IPS-11a (cell line): ENCODE data around the gene BPGM.

Experiments used
- H3K4me3 ChIP-seq: one replicate; pipeline ENCODE4 v1.5.1; 2013; ENCODE audit warnings: low read depth, low read length, control low read depth

BPGM gene

GRCh38 chr7:134646425-134647305, at the start of gene BPGM:
TSS of gene BPGM (plus strand) at chr7:134646853. CDS start at chr7:134661508, 14,655 bp downstream.
- H3K4me3 ChIP-seq, result peak within 1 kb of the TSS; percentile 79

DNA sequence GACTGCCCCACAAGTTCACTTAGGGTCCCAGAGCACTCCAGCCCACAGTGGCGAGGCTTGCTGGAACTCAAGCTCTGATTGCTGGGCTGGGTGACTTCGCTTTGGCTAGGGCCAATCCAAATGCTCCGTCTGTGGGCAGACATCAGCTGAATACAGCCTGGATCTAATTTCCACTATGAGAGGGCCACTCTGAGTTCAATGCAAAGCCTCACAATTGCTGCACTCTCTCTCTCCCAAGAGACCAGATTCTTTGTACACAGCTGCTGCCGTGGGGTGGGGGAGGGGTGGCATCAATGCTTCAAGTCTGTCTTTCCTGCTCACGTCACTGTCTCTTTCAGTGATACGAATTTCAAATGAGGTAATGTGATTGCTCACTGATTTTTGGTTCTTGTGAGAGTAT, 47.3 kb upstream of the BPGM start:
- no peak overlapping the region for H3K4me3 ChIP-seq

DNA sequence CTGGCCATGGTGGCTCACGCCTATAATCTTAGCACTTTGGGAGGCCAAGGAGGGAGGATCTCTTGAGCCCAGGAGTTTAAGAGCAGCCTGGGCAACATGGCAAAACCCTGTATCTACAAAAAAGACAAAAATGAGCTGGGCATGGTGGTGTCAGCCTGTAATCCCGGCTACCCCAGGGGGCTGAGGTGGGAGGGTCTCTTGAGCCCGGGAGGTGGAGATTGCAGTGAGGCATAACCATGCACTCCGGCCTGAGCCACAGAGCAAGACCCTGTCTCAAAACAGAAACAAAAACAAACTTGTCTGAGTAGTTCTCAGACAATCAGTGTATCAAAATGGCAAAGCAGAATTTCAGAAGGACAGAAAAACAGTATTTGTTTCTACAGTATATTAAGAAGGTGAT, 45.2 kb upstream of the BPGM start:
- no peak overlapping the region for H3K4me3 ChIP-seq

- no peak overlapping the region for H3K4me3 ChIP-seq
These were observed 43.7 kb upstream of the BPGM start for GRCh38 chr7:134602881-134603451.

GRCh38 chr7:134605978-134606923, 40.4 kb upstream of the BPGM start:
- H3K4me3 ChIP-seq, result no peak overlapping the region

DNA sequence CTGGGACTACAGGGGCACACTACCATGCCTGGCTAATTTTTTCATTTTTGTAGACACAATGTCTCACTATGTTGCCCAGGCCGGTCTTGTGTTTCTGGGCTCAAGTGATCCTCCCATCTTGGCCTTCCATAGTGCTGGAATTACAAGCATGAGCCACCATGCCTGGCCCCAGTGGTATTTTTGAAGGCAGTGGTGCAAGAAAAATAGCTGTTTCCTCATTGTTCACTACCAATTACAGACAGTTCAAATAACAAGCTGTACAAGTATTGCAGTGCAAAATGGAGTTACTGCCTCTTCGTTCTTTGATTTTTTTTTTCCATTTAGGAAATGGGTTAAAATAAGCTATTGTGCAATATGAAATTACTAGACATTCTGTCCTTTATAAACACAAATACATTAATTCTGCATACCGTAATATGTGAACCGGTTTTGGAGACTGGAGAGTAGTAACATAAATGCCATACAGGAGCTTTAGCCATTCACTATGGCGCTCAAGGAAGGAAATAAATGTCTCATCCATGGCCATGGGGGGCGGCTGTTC, 35.0 kb upstream of the BPGM start:
- H3K4me3 ChIP-seq, result no peak overlapping the region

DNA sequence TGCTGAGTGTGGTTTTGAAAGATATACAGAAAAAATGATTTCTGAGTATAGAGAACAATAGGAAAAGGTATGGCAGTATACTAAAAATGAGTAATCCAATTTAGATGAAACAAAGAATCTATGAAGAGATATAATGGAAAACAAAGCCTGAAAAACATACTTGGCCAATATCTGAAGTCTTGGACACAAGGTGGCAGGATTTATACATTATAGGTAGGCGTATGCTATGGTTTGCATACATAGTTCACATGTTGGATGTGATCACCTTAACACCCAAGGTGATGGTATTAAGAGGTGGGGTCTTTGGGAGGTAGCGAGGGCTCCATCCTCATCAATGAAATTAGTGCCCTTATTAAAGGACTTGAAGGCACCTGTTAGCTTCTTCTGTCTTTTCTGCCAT, 34.5 kb upstream of the BPGM start:
- no peak overlapping the region for H3K4me3 ChIP-seq

DNA sequence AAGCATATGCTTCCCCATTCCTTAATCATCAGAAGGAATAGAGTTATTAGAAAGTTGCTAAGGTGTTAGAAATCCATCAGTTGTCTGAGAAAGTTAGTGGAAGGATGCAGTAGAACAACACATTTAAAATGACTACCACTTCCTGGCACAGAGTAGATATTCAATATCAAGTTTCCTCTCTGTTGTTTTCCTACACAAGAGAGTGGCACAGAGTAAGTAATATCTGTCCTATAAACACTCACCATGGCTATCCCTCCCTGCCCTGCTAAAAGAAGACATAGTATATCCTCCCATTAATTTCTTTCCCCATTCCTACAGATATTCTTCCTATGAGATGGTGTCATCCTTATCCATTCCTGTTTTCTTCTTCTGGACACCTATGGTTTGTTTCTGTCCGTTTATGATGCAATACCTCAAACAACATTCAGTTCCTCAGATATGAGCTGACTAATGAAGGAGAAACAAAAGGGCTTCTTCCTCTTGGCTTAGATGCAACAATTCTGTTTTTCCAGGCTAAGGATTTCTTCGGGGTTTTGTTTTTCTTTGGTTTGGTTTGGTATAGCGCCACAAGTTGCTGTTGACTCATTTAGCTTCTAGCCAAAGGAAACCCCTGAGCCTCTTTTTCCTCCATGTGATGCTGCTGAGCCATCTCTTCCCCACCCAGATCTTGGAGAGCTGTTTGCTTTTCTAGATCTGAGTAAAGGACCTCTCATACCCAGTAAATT, 32.9 kb upstream of the BPGM start:
- no peak overlapping the region for H3K4me3 ChIP-seq

DNA sequence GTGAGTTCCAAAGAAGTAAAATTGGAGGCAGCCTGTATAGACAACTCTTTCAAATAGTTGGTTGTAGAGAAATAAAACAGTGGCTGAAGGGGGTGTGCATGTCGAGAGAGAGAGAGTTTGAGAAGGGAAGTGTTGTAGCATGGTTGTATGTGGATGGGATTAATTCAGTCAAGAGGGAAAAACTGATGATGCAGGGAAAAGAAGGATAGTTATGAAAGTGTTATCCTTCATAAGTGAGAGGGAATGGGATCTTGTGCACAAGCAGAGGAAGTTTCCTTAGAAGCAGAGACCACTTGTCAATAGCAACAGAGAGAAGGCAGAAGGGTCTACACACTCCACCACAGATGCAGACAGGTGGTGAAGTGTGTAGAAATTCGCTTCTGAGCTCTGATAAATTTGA, 30.0 kb upstream of the BPGM start:
- no peak overlapping the region for H3K4me3 ChIP-seq

DNA sequence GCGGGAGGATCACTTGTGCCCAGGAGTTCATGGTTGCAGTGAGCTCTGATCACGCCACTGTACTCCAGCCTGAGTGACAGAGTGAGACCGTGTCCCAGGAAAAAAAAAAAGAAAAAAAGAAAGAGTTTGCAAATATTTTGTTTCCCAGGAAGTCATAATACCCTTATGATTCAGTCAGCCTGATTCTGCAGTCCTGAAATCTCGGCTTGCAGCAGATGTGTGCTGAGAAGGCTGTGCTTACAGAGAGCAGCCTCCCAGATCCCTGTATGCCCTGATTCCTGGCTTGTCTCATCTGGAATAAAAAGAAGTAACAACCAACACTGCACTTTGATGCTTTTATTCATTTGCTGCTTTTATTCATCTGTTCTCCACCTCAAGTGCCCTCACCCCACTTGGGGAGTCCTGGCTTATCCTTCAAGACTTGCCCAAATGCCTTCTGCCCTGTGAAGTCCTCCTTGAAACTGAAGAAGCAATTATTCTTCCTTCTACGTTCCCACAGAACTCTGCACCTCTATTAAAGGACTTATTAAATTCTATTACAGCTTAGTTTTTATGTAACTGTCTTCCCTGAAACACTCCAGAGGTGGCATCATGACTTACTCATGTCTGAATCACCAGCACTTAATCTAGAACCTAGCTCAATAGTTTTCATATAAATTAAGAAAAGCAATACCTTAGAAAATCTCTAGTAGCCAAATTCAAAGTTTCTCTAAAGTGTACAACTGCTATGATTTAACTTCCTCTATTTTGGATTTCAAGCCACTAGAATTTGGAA, 27.7 kb upstream of the BPGM start:
- no peak overlapping the region for H3K4me3 ChIP-seq

DNA sequence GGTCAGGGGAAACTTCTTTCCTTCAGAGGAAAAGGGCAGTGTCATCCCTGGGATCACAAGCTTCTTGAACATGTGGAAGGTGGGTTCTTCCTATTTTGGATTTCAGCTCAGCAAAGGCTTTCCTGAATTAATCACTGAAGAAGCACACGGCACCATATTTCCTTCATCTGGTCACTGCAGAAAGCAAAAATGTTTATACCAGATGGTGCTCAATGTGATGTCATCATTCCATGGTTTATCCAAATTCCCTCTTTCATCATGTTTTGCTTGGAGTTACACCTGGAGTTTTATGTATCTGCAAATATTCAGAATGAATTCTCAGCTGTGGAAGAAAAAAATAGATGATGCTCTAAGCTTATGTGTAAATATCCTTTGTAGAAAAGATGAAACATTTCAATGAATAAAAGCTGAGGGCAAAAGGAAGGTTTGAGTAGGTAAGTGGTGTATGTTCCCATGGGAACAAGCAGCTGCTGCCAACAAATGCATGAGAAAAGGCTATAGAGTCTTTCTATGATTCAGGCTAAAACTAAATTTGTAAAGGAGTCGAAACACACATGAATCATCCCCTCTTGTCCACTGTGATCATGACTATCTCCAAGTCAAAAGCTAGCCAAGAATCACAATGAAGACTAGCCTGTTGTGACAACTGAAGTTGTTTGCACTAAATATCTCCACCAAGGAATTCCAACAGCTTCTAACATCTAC, 26.9 kb upstream of the BPGM start:
- no peak overlapping the region for H3K4me3 ChIP-seq

- no peak overlapping the region for H3K4me3 ChIP-seq
These were observed 24.2 kb upstream of the BPGM start for GRCh38 chr7:134622303-134622995.

GRCh38 chr7:134623193-134623592, 23.5 kb upstream of the BPGM start:
- H3K4me3 ChIP-seq, result no peak overlapping the region

DNA sequence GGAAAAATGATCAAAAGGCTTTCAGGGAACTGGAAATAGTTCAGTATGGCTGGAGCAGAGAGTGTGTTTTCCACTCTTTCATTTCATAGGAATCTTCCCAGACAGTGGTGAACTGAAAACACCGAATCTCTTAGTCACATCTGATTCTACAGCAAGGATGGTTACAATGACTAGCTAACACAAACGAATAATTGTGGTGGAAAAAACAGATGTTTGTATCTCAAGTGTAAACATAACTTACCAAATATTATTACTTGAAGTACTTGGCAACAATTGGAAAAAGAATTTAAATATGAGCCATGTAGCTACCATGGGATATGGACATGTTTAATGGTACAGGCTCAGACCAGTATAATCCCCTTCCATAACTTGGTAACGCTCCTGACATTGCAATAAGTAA, 21.1 kb upstream of the BPGM start:
- H3K4me3 ChIP-seq, result no peak overlapping the region

DNA sequence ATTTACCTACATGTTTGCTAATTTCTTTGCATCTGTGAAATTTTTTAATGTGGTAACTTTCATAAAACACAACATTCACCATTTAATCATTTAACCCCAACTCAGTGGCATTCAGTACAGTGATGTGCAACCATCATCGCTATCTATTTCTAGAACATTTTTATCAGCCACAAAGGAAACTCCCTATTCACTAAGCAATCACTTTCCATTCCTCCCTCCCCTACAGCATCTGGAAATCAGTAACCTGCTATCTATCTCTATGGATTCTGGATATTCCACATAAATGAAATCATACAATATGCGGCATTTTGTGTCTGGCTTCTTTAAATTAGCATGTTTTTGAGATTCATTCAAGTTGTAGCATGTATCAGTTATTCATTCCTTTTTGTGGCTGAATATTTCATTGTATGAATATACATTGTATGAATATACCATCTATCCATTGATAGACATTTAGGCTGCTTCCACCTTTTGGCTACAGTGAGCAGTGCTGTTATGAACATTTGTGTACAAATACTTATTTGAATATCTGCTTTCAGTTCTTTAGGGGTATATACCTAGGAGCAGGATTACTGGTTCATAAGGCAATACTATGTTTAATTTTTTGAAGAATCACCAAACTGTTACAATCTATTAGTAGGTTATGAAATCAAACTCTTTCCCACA, 19.4 kb upstream of the BPGM start:
- no peak overlapping the region for H3K4me3 ChIP-seq

DNA sequence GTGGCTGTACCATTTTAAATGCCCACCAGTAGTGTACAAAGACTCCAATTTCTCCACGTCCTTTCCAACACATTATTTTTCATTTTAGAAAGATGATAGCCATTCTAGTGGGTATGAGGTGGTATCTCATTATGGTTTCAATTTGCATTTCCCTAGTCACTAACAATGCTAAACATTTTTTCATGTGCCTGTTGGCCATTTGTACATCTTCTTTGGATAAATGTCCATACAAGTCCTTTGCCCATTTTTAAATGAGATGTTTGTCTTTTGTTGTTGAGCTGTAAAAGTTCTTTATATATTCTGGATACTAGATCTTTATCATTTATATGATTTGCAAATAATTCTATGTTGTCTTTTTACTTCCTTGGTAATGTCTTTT, 18.9 kb upstream of the BPGM start:
- no peak overlapping the region for H3K4me3 ChIP-seq

DNA sequence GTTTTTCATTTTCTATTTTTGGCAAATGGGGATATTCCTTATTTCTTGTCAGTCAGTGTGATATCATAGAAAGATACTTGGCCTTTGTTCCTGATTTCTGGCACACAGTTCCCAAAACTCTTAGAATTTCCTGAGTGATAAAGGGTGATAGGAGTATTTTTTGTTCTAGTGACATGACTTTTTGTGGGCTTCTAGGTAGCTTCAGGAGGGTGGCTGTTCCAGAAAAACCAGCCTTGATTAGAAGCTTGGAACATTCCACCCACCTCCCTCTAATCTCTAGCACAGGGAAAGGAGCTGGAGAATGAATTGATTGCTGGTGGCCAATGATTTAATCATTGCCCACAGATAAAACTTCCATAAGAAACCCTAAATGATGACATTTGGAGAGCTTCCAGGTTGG, 17.2 kb upstream of the BPGM start:
- no peak overlapping the region for H3K4me3 ChIP-seq

DNA sequence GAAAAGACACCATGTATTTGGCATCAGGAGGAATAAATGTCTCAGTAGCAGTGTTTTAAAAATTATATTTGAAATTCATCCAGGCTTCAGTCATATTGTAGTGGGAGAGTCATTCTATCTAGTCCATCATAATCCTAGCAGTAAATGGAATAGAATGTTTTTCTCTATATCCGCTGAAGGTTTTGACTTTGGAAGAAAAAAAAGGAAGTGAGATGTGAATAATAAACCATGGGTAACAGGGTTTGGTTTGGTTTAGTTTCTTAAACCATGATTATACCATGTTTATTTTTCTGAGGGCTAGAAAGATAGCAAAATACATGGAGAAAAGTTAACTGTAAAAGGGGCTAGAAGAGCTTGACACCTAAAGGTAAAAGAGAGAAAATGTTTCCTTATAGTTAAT, 16.4 kb upstream of the BPGM start:
- no peak overlapping the region for H3K4me3 ChIP-seq
